NCI-H2107 treated with DMSO at 0.1 percent for 48 hours (cell line): ENCODE measurements around the gene RNF121.

Experiments used
- DNase-seq: peaks from one replicate; lab custom pipeline; 2025; ENCODE audit not compliant: unreplicated experiment; lab: John Stamatoyannopoulos, UW

RNF121 gene

DNA sequence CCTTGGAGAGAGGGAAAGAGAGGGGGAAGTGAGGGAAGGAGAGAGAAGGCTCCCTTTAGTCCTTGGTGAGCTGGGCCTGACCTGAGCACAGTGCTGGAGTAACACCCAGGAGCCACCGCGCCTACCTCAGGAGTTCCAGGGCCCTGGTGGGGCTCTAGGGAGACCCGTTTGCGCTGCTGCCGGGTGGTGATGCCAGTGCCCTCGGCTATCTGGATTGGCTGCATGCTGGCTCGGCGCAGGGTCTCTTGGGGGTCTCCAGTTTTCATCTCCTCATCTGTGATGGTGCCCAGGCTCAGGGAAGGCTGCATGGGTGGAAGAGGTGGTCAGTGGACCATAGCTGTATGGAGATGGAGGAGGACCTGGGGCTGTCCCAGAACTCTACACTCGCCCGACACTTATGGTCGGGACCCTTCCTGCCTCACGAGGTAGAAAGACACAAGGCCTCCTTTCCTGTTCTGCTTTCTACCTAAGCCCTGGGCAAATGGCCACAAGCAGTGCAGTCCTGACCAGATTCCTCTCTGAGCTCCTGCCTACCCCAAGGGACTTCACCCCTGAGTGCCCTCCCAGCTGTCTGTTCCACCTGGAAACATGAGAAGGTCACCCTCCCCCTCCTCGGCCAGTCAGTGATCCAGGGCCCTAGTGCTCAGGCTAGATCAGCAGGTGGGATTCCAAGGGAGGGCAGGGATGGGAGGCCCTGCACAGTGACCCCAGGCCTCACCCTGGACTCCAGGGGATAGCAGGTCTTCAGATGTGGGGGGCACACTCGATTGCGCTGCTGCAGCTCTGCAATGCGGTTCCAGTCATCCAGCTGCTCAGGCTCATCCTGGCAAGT, 75.9 kb downstream of the RNF121 start:
- no peak for DNase-seq

DNA sequence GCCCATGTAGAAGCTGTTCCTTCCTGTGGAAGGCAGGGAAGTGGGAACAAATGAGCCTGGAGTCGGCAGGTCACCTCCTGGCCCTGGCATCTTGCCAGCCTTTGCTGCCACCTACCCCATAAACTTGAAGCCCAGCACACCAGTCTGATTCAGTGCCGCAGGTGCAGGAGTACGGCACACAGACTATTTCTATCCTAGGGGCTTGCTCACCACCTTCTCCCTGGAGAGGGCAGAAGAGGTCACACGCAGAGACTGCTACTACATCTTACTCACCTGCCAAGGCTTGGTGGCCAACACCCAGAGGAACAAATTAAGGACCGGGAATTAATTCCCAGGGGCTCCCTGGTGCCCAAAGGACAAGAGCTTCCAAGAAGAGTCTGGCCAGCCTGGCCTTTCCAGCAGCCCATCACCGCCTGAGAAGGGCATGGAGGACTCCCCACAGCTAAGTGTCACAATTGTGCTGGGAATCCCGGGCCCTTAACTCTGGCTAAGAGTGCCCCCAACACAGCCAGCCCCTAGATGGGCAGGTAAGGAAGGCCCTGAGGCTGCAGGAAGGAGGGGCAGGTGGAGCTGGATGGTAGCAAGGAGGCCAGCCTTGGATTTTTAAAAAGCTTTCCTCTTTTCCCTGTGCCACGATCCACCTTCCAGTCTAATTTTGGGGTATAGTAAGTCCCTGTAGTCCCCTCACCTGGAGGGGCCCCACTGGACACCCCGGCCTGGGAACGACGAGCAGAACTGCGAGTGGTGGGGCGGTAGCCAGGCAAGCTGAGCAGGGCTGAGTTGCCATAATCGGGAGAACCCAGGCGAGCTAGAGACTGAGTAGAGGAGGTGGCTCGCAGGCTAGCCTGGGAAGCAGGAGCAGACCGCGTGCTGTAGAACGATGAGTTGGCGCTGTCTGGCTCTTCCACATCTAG, 76.8 kb downstream of the RNF121 start:
- no peak for DNase-seq

DNA sequence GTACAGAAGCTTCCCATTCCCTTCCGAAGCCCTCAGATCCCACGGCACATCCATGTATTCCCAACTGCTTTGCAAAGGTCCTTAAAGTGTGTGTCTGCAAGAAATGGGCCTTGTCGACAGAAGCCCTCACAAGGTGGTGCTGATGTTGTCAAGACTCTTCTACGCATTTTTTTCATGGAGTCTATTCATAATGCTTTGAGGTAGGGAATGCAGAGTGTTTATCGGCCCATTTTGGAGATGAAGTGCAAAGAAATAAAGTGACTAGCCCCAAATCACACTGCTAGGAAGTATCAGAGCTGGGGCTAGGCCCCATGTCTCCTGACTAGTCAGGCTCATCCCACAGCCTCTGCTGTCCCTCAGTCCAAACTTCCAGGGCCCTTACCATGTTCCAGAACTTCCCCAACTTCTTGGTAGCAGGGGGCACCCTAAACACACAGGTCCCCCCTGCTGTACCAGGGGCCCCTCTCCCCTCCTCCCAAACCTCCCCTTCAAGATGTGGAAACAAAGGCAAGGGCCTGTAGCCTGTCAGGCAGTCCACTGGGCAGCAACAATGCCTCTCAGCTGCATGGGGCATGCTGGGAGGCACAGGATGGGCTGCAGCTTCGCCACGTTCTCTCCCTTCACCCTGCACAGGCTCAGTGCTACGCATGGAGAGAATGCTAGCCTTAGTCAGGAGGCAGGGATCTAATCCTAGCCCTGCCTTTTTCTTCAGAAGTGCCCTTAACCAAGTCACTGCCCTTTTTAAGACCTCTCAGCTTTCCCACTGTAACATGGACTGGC, 77.7 kb downstream of the RNF121 start:
- DNase-seq: no peak

DNA sequence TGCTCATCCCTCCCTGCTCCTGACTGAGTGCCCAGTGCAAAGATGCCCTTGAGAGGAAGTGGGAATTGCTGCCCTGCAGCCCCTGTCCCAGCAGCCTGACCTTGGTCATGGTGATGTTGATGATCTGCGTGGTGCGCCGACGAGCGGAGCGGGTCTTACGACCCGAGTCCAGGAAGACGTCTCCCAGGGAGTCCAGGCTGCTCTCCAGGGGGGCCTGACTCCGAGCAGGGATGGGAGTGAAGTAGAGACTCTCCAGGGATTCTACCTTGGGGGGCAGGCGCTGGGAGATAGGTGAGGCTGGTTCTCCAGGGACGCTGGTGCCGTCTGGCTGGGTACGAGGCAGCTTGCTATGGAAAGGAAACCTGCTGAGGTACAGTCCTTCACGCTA, 78.2 kb downstream of the RNF121 start:
- DNase-seq: no peak

DNA sequence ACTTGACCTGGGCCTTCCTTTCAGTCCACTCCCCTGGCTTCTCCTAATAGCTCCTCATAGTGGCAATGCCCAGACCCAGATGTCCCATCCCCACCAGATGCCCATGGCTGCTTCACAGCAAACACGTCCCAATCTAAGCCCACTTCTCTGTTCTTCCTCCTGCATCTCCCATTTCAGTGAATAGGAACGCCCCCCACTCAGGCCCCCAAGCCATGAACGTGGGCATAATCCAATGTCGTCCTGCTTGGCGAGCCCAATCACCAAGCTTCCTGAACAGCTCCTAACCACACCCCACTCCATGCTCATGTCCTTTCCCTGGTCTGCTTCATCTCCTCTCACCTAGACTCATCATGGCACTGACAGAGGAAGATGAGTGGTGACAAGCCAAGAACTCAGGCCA, 78.7 kb downstream of the RNF121 start:
- no peak for DNase-seq

DNA sequence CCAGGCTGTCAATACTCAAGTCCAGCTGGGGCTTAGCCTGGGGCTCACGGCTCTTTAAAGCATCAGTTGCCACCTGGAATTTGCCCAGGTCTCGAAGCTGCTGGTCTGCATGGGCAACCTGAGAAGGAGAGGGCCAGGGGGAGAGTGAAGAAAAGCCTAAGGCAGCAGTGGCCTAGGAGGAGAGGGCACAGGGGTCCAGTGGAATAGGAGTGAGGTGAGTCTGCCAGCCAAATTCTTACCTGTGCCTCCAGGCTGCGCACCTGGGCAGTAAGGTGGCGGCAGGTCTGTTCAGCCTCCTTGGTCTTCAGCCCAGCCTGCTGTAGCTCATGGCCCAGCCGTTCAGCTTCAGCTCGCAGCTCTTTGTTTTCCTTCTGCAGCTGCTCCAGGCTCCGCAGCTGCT, 79.9 kb downstream of the RNF121 start:
- no peak for DNase-seq

DNA sequence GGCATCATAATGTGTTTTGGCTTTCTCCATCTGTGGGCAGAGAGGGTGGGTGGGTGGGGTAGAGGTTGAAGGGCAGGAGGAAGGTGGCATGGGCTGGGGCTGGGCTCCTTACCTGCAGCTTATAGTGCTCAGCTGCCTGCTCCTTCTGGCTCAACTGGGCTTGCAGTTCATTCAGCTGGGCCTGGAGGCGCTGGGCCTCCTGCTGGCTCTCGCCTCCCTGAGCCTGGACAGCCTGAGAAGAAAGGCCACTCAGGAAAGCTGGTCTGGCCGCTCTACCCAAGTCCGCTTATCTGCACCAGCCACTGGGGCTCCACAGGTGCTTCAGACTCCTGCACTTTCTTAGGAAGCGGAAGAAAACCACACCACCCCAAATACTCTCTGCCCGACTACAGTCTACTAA, 80.3 kb downstream of the RNF121 start:
- no peak for DNase-seq

DNA sequence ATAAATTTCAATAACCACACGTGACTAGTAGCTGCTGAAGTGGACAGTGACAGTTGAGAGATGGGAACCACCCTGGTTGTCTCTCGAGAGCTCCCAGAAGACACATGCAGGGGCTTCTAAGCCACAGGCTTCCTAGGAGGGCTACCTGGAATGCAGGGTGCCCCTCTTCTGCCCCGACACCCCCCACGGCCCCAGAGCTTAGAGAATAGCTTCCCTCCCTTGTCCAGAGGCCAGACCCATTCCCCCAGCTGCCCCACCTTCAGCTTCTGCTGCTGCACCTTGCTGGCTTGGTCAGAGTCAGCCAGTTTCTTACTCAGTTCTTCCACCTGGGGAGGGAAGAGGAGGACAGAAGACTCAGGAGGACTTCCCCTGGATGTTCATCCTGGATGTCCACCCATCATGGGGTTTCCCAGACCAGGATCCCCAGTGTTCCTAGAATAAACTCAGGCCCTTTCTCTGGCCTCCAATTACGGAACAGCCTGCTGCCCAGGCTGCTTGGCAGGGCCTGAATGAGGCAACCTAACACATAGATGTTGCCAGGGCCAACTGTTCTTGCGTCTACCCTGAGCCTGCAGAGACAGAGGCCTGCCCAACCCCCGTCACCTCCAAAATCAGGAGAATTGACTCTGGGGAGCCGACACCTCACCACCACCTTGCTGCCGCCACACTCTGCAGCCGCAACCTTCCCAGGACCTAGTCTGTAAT, 81.8 kb downstream of the RNF121 start:
- DNase-seq: no peak

DNA sequence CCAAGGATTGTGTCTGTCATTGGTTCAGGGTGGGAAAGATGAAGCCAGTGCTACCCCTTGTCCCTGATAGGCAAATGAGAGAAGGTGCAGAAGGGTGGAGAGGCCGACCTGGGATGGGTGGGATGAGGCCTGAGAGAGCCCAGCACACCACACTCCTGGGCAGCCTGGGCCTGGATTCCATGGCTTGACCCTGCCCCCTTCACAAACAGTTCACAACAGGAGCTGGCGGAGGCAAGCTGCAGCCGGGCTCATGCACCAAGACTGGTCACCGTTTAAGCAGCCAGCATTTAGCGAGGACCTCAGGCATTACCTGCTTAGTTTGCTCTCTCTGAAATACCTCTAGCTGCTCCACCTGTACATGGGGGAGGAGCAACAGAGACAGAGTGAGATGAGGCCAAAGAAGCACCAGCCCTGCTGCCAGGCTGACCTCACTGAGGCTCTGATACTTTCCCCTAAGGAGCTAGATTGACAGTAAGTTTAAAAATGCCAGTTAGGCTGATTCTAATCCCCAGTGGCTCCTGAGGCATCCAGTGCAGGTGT, 83.3 kb downstream of the RNF121 start:
- no peak for DNase-seq

DNA sequence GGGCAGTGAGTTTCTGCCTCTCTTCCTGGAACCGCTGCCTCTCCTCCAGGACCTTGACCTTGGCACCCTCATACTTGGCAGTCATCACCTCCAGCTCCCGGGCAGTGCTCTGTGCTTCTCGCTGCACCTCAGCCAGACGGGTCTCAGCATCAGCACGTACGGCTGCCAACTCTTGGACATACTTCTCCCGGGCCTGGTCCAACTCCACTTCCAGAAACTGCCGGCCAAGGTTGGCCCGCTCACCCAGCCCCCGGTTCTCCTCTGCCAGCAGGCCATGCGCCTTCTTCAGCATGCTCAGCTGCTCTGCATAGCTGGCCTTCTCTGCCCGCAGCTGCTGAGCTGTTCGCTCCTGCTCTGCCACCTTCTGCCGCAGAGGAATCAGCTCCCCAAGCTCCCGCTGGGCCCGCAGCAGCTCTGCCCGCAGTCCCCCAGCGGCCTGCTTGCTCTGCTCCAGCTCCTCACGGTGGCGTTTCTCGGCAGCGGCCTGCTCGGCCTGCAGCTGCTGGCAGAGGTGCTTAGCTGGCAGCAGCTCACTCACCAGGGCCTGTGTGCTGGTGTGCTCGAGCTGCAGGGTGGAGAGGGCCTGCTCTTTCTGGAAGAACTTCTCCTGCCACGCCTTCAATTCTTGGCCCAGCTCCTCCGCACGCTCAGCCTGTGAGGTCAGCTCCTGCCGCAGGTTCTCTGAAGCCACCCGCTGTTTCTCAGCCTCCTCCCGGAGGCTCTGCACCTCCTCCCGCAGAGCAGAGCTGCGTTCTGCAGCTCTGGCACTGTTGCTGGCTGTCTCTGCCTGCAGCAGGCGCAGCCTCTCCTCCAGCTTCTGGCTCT, 84.3 kb downstream of the RNF121 start:
- no peak for DNase-seq

DNA sequence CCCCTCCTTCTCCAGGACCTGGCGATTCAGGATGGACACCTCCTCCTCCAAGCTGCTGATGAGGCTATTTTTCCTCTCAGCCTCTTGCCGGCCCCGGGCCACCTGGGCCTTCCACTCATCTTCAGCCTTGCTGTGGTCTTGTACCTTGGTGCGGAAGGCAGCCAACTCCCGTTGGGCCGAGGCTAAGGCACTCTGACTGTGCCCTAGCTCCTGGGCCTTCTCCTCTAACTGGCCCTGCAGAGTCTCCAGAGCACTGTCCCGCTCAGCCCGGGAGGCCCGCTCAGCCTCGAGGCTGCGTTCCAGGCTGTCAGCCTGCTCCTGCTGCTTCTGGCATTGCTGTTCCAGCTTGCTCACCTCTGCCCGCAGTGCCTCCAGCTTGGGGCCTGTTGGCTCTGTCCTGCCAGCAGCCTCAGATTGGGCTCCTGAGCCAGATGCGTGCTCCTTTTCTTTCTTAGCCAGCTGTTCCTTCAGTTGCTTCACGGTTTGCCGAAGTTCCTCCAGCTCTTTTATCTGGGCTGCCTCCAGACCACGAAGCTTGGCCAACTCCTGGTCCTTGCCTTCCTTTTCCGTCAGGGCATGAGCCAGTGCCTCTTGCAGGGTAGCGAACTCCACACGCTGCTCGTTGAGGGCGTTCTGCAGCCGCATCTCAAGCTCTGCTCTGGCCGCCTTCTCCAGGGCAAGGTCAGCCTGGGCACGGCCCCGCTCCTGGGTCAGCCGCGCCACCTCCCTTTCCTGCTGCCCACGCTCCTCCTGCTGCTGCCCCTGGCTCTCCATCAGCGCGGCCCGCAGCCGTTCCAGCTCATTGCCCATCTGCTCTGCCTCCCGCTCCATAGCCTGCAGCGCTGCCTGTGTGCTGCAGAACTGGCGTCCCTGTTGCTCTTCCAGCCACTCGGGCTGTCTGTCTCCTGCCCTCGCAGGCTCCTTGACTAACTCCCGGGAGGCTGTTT, 85.2 kb downstream of the RNF121 start:
- no peak for DNase-seq

DNA sequence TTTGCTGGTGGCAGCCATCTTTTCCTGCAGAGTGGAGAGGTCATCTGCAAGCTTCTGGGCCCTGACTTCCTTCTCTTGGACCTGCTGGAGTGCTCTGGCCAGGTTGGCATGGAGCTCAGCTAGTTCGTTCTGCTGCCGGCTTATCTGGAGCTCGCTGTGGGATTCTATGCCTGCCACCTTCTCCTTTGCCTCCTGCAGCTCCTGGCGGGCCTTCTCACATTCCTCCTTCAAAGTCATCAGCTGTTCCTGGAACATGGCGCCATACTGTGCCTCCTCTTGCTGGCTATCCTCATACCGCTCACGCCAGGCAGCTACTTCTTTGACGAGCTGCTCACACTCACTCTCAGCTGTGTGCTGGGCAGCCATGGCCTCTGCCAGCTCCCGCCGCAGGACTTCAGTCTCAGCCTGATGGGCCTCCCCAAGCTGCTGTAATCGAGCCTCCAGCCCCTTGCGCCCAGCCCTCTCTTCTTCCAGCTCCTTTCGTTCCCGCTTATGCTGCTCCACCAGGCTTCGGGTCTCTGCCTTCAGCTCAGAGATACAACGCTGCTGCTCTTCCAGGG, 86.0 kb downstream of the RNF121 start:
- no peak for DNase-seq

DNA sequence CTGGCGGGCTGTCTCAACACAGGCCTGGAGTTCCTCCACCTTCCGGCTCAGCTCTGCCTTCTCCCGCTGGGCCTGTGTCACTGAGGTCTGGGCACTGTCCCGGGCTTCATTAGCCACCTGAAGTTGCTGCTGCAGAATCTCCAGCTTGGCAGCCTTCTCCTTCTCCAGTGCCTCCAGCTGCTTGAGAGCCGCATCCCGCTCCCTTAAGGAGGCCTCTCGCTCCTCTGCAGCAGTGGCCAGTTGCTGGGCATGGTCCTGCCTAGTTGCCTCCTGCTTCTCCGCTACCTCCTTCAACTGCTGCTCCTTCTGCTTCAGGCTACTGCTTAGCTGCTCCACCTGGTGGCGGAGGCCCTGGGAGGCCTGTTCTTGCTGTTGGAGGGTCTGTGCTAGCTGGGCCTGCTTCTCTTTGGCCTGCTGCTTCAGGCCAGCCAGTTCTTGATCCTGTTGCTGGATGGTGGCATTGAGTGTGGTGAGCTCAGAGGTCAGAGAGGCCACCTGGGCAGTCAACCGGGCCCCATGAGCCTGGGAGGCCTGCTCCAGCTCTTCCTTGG, 86.7 kb downstream of the RNF121 start:
- no peak for DNase-seq

DNA sequence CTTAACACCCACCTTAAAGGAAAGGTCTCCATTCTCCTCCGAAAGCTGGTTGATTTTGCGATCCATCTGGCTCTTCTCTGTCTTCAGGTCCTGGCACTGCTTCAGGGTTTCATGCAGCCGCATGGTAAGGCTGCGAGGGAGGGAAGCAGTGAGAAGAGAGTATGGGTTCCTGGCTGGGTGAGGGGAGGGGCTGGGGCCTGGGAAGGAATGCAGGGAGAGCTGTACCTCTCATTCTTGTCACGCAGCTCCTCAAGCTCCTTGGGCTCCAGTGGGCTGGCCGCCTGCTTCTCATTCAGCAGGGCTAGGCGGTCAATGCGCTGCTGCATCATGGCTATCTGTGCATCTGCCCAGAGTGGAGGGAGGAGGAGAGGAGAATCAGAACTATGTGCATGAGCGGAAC, 89.3 kb downstream of the RNF121 start:
- DNase-seq: no peak

DNA sequence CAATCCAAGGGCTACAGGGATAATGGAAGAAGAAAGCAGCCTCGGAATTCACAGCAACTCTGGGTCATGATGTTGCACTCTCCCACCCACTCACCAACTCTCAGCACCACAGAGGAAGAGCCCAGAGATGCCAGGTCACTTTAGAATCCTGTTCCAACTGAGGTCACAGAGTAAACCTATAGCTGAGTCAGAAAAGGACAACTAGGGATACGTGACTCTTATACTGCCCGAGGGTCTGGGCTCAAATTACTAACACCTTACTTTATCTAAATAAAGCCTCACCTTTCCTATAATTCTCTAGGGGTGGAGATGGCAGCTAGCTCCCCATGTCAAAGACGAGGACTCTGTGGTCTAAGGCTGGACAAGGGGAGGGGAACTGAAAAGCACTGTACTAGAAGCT, 94.5 kb downstream of the RNF121 start:
- DNase-seq: no peak

DNA sequence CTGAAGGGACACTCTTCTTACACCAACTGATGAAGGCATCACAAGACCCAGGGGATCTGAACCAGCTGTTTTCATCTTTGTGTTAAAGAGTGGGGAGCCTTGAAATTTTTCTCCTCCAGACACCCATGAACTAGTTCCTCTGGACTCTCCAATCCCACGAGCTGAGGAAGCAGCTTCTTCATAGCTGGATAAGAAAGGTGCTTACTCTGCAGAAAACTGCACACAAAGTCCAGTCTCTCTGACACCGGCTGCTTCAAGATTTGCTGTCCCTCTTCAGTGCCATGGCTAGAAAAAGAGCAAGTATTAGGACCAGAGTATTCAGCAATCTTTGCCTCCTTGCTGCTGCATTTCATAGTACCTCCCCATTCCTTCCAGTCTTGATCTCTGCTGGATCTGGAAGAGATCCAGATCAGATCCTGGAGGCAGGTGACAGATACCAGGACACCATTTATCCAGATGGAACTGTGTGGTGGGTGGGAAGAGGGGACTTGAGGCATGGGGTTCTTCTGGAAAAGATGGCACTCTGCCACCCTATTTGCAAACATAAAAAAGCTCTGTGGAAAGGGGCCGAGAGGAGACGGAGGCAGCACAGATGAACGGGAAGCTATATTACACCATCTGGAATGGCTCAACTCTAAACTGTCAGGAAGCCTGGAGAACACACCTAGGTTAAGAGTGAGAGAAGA, 95.4 kb downstream of the RNF121 start:
- DNase-seq: no peak

DNA sequence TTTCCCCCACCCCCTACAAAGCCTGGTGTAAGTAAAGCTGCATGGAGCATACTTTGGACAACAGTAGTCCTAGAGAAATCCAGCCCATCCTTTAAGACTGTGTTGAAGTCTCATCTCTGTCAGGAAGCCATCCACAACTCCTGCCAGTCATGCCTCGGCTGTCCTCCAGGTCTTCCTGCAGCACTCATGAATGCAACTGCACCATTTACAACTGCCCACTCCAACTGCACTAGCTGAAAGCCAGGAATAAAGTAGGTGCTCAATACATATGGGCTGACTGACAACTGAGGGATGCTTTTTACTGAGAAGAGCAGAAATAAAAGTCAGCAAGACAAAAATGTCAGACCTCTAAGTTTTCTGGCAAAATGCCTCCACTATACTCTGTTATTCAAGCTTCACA, 97.2 kb downstream of the RNF121 start:
- no peak for DNase-seq
